Smooth muscle cell (in vitro differentiated cells): Measurements from ENCODE around the gene CFAP54. TPM values are rescaled to one million over a fixed set of nuclear protein-coding genes. Genes with fewer than 3 reads are reported as not detected.
A peak's percentile ranks its signal among the peaks of the same experiment; 100 is the strongest.

Experiments used
- DNase-seq: peaks from one replicate; lab custom pipeline; 2025; ENCODE audit not compliant: unreplicated experiment; lab: John Stamatoyannopoulos, UW
- H2AFZ ChIP-seq: fragments of 200-600 bp; sonication (generic); 2 replicates; pipeline ENCODE4 v1.6.0; 2016; ENCODE audit warnings: antibody characterized with exemption, low read depth, mild to moderate bottlenecking
- H3F3A ChIP-seq: fragments of 200-600 bp; sonication (generic); 2 replicates; pipeline ENCODE4 v1.6.0; 2017; ENCODE audit warnings: antibody characterized with exemption, low read depth
- H3K27ac ChIP-seq: fragments of 200-600 bp; sonication (generic); 2 replicates; pipeline ENCODE4 v1.5.1; 2016; ENCODE audit warnings: low read depth, mild to moderate bottlenecking
- H3K27me3 ChIP-seq: fragments of 200-600 bp; sonication (generic); 2 replicates; pipeline ENCODE4 v1.6.1; 2016; ENCODE audit warnings: low read depth, mild to moderate bottlenecking
- H3K36me3 ChIP-seq: fragments of 200-600 bp; sonication (generic); 2 replicates; pipeline ENCODE4 v1.5.1; 2016; ENCODE audit warnings: low read depth
- H3K4me1 ChIP-seq: fragments of 200-600 bp; sonication (generic); 2 replicates; pipeline ENCODE4 v1.5.1; 2016; ENCODE audit warnings: low read depth
- H3K4me2 ChIP-seq: fragments of 200-600 bp; sonication (generic); 2 replicates; pipeline ENCODE4 v1.6.0; 2016; ENCODE audit warnings: mild to moderate bottlenecking
- H3K4me3 ChIP-seq: fragments of 200-600 bp; sonication (generic); 2 replicates; pipeline ENCODE4 v1.5.1; 2016; ENCODE audit warnings: mild to moderate bottlenecking
- H3K79me2 ChIP-seq: fragments of 200-600 bp; sonication (generic); 2 replicates; pipeline ENCODE4 v1.6.0; 2016; ENCODE audit warnings: low read depth, mild to moderate bottlenecking
- H3K9ac ChIP-seq: fragments of 200-600 bp; sonication (generic); 2 replicates; pipeline ENCODE4 v1.6.0; 2016; ENCODE audit warnings: low read depth
- H3K9me3 ChIP-seq: fragments of 200-600 bp; sonication (generic); replicated peaks from 2 replicates; pipeline ENCODE4 v1.5.1; 2016; ENCODE audit warnings: low read depth
- H4K20me1 ChIP-seq: fragments of 200-600 bp; sonication (generic); 2 replicates; pipeline ENCODE4 v1.6.0; 2016; ENCODE audit warnings: low read depth
- CTCF ChIP-seq: fragments of 200-600 bp; sonication (generic); IDR thresholded peaks from 2 replicates; pipeline ENCODE4 v1.5.1; 2017; ENCODE audit warnings: borderline replicate concordance, mild to moderate bottlenecking, antibody characterized with exemption; ENCODE audit not compliant: insufficient read depth, poor library complexity, severe bottlenecking
- WGBS: methylation state at CpG from one replicate; pipeline ENCODE4 v1.1.7; 2016; ENCODE audit warnings: low lambda C conversion rate; 5-methylcytosine and 5-hydroxymethylcytosine counted together
- polyA plus RNA-seq: library from polyadenylated mRNA; unstranded; fragments of >200 nt; fragmentation: Nextera tagmentation; extraction: Ambion mirVana; gene quantifications from 2 replicates; pipeline ENCODE4 v1.2.1, GENCODE V29; 2016
- total RNA-seq: library from RNA; depleted of rRNA; stranded (reverse); fragments of >200 nt; gene quantifications from 2 replicates; pipeline ENCODE4 v1.2.3, GENCODE V29; 2014

CFAP54 gene
- total and polyA plus RNA-seq, 2 experiments from 2014 or later: 0.35 to 0.67 TPM

- H3K9ac ChIP-seq: no peak overlapping the region
- no peak for DNase-seq
- H3K4me2 ChIP-seq: no peak overlapping the region
Observed at GRCh38 chr12:96513681-96514080, 24.3 kb downstream of the CFAP54 start.

GRCh38 chr12:96514328-96514727 lies 25.0 kb downstream of the CFAP54 start:
- no peak for DNase-seq

More at GRCh38 chr12:96513681-96514080, 24.3 kb downstream of the CFAP54 start:
- Histone ChIP-seq H4K20me1 (no peaks in the 10 kb centered on the region), H2AFZ (no peak overlapping the region), H3K9me3 (no peaks in the 10 kb centered on the region), H3F3A (no peaks in the 10 kb centered on the region), H3K36me3 (no peaks in the 10 kb centered on the region), H3K79me2 (no peaks in the 10 kb centered on the region), H3K27ac (no peak overlapping the region), H3K27me3 (no peaks in the 10 kb centered on the region), H3K4me3 (no peak overlapping the region), H3K4me1 (no peaks in the 10 kb centered on the region)
- no peak for TF ChIP-seq CTCF
- WGBS: 89% methylated on average over 4 of the region's 4 CpGs

GRCh38 chr12:96516472-96517430 lies 27.4 kb downstream of the CFAP54 start:
- Histone ChIP-seq H3K4me2 (peak overlapping the region; percentile 74), H3K27ac (no peak overlapping the region), H3K9ac (no peak overlapping the region), H4K20me1 (no peaks in the 10 kb centered on the region), H3K27me3 (no peaks in the 10 kb centered on the region), H2AFZ (peak overlapping the region; percentile 84), H3F3A (no peaks in the 10 kb centered on the region), H3K4me1 (no peaks in the 10 kb centered on the region), H3K36me3 (no peaks in the 10 kb centered on the region), H3K4me3 (no peak overlapping the region), H3K9me3 (no peaks in the 10 kb centered on the region), H3K79me2 (no peaks in the 10 kb centered on the region)
- DNase-seq: peak; percentile 2
- 30% methylated on average over 8 of the region's 8 CpGs for WGBS
- TF ChIP-seq CTCF: peak; percentile 79

More at GRCh38 chr12:96514328-96514727, 25.0 kb downstream of the CFAP54 start:
- no peaks in the 10 kb centered on the region for H3K9me3 ChIP-seq
- no peaks in the 10 kb centered on the region for H3K36me3 ChIP-seq
- no peak overlapping the region for H3K27ac ChIP-seq
- H3K9ac ChIP-seq: no peak overlapping the region
- no peak for TF ChIP-seq CTCF
- 70% methylated on average over 3 of the region's 3 CpGs for WGBS
- H2AFZ ChIP-seq: no peak overlapping the region
- no peak overlapping the region for H3K4me3 ChIP-seq
- H3K27me3 ChIP-seq: no peaks in the 10 kb centered on the region
- no peaks in the 10 kb centered on the region for H3K4me1 ChIP-seq
- H3K79me2 ChIP-seq: no peaks in the 10 kb centered on the region
- H3F3A ChIP-seq: no peaks in the 10 kb centered on the region
- no peak overlapping the region for H3K4me2 ChIP-seq
- H4K20me1 ChIP-seq: no peaks in the 10 kb centered on the region
